GM18858 (cell line): Measurements from ENCODE around the gene ELOVL7.
"Not testable (repeated sequence)": the region's sequence is repeated elsewhere in the genome, so short reads cannot be mapped to it uniquely, and the experiment has no call there.

ENCODE experiments used
- ATAC-seq: cut with Tn5 transposase; IDR thresholded peaks from one replicate; pipeline ENCODE4 v1.9.1; 2021; ENCODE audit not compliant: unreplicated experiment

ELOVL7 gene

DNA sequence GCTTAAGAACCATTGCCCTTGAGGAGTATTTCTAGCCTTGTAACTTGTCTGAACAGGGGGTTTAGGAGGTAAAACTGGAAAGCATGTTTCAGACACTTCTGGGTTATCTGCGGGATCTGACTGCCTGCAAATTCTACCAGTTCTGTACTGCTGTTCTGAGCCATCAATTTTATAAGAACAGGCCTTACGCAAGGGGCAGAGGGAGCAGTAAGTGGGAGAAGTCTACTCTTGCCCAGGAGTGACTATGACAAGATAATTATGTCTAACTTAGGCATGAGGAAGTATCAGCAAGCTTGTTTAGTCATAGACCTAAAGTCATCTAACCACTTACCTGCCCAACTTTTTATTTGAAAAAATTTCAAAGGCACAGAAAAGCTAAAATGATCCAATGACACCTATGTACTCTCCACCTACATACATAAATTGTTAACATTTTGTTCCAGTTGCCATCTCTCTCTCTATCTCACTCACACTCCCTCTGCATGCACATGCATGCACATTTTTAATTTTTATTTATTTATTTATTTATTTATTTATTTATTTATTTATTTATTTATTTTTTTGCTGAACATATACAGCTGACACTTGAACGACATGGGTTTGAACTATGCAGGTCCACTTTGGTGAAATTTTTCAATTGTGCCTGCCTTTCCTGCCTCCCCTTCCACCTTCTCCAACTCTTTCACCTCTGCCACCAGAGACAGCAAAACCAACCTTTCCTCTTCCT lies 125.7 kb downstream of the ELOVL7 start:
- no peak for ATAC-seq

- not testable (repeated sequence) for ATAC-seq
These were observed 128.7 kb downstream of the ELOVL7 start for GRCh38 chr5:60715201-60715928.

DNA sequence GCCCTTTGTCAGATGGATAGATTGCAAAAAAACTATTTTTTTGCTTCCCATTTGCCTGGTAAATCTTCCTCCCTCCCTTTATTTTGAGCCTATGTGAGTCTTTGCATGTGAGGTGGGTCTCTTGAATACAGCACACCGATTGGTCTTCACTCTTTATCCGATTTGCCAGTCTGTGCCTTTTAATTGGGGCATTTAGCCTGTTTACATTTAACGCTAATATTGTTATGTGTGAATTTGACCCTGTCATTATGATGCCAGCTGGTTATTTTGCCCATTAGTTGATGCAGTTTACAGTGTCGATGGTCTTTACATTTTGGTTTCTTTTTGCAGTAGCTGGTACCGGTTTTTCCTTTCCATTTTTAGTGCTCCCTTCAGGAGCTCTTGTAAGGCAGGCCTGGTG lies 131.1 kb downstream of the ELOVL7 start:
- ATAC-seq = no peak

DNA sequence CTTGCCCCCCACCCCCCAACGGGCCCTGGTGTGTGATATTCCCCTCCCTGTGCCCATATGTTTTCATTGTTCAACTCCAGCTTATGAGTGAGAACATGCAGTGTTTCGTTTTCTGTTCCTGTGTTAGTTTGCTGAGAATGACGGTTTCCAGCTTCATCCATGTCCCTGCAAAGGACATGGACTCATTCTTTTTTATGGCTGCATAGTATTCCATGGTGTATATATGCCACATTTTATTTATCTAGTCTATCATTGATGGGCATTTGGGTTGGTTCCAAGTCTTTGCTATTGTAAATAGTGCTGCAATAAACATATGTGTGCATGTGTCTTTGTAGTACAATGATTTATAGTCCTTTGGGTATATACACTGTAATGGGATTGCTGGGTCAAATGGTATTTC lies 132.2 kb downstream of the ELOVL7 start:
- not testable (repeated sequence) for ATAC-seq

GRCh38 chr5:60710362-60710761 lies 133.7 kb downstream of the ELOVL7 start:
- no peak for ATAC-seq

DNA sequence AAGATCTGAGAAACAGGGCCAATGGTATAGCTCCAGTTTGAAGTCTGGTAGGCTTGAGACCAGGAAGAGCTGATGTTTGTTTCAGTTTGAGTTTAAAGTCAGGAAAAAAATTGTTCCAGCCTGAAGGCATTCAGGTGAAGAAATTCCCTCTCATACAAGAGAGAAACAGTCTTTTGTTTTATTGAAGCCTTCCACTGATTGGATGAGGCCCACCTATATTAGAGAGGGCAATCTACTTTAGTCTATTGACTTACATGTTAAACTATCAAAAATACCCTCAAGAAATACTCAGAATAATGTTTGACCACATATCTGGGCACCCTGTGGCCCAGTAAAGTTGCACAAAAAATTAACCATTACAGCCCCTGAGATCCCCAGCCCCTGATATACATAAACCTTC lies 138.9 kb downstream of the ELOVL7 start:
- ATAC-seq = no peak

DNA sequence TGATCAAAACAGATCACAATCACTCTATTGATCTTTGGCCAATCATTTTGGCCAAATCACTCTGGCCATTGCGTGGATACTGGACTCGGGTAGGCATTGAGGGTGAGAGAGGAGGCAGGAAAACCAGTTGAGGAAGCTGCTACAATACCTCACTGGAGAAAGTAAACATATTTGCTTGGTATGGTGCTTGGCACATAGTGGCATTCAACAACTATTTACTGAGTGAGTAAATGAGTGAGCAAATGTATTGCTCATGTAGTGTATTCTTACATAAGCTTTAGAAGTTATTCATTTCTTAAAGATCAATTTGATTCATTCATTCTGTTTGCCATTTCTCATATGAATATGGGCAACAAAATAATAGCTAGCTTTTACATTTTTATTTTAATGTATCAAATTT lies 140.1 kb downstream of the ELOVL7 start:
- no peak for ATAC-seq
